Measurements from ENCODE around the gene AGBL4.

The AGBL4 gene

DNA sequence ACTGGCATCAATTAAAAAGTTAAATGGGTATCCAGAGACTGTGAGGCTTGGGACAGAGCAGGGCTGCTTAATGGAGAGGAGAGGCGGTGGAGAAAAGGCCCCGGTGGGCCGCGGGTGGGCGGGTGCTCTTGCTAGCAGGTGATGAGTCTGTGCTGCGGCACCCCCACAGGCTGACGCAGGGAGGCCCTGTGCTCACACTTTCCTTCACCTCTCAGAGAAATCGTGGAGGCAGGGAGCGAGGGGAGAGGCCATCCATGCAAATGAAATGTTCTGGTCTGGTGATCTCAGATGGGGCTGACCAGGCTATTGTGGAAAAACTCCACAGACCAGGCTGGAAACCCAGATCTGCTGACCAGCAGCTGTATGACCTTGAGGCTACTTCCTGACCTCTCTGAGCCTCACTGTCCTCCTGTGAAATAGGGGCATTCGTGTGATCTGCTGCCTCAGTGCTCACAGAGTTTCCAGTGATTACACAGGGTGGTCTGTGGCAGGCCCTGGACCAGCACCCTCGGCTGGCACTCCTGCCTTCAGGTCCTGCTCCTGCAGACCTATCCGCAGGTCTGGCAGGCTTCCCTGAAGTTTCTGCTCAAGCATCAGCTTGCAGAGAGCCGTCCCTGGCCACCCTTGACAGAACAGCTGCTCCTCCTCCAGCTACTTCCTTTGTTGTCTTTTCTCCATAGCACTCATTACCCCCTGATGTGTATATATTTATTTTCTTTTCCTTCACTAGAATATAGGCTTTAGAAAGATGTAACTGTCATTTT, 1336.3 kb downstream of the AGBL4 start:
- no peak for TF ChIP-seq CTCF (IDR thresholded peaks at IDR 0.05; ENCODE audit: low read depth, low read length, missing control alignments)
- H3K4me3 ChIP-seq (replicated peaks; ENCODE audit: low read depth, low read length), result no peak overlapping the region
- DNase-seq (ENCODE audit: extremely low read depth, low read depth), result no peak

DNA sequence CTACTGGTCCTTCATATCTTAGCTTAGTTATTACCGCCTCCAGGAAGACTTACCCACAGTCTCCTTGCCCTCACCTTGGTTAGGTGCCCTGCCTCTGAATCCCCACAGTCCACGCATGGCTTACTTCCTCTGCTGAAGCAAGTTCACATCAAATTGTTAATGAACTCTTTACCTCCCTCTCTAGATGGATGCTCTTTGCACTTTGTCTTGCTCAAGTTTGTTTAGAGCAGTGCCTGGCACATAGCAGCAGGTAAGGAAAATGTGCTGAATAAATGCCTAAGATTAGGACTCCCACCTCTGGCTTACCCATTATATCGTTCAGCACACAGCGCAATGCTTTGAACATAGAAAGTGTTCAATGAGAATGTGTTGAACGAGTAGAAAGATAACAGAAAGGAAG, 1337.6 kb downstream of the AGBL4 start:
- no peak for DNase-seq (ENCODE audit: extremely low read depth, low read depth)
- no peak for TF ChIP-seq CTCF (IDR thresholded peaks at IDR 0.05; ENCODE audit: low read depth, low read length, missing control alignments)
- no peak overlapping the region for H3K4me3 ChIP-seq (replicated peaks; ENCODE audit: low read depth, low read length)

DNA sequence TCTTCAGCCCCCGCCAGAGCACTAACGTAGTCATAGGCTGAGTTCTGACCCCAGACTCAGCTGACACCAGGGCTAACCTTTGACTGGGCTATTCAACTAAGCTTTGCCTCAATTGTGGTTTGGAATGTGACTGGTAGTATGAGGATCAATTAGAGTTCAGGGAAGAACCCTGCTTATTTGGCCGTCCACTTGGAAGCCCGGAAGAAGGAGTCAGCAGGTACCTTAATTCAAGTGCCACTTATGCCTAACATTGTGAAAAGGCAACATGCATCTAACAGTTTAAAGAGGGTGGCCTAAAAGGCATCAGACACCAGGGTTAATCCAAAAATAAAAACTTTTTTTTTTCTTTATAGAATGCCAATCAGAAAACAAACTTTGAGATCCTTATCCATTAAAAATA, 1339.4 kb downstream of the AGBL4 start:
- TF ChIP-seq CTCF (IDR thresholded peaks at IDR 0.05; ENCODE audit: low read depth, low read length, missing control alignments), result no peak
- H3K4me3 ChIP-seq (replicated peaks; ENCODE audit: low read depth, low read length), result no peak overlapping the region
- no peak for DNase-seq (ENCODE audit: extremely low read depth, low read depth)

GRCh38 chr1:48683839-48684238, 1339.9 kb downstream of the AGBL4 start:
- no peak for DNase-seq (ENCODE audit: extremely low read depth, low read depth)
- H3K4me3 ChIP-seq (replicated peaks; ENCODE audit: low read depth, low read length), result no peak overlapping the region
- no peak for TF ChIP-seq CTCF (IDR thresholded peaks at IDR 0.05; ENCODE audit: low read depth, low read length, missing control alignments)

GRCh38 chr1:48681476-48682305, 1342.1 kb downstream of the AGBL4 start:
- no peak for TF ChIP-seq CTCF (IDR thresholded peaks at IDR 0.05; ENCODE audit: low read depth, low read length, missing control alignments)
- no peak overlapping the region for H3K4me3 ChIP-seq (replicated peaks; ENCODE audit: low read depth, low read length)
- DNase-seq (ENCODE audit: extremely low read depth, low read depth), result no peak

GRCh38 chr1:48680411-48681035, 1343.2 kb downstream of the AGBL4 start:
- no peak overlapping the region for H3K4me3 ChIP-seq (replicated peaks; ENCODE audit: low read depth, low read length)
- no peak for TF ChIP-seq CTCF (IDR thresholded peaks at IDR 0.05; ENCODE audit: low read depth, low read length, missing control alignments)
- no peak for DNase-seq (ENCODE audit: extremely low read depth, low read depth)
